DMS153 (cell line): ENCODE measurements around the gene CSNK1G1.
"Not testable (repeated sequence)": the region's sequence is repeated elsewhere in the genome, so short reads cannot be mapped to it uniquely, and the experiment has no call there.

Experiments used
- DNase-seq: peaks from one replicate; lab custom pipeline; 2025; lab: John Stamatoyannopoulos, UW

The CSNK1G1 gene

GRCh38 chr15:64355944-64356709 lies at the start of gene CSNK1G1:
Gene CSNK1G1 (minus strand): TSS chr15:64356173. CDS start chr15:64300499, 55,674 bp downstream.
- peak; percentile 83 for DNase-seq

DNA sequence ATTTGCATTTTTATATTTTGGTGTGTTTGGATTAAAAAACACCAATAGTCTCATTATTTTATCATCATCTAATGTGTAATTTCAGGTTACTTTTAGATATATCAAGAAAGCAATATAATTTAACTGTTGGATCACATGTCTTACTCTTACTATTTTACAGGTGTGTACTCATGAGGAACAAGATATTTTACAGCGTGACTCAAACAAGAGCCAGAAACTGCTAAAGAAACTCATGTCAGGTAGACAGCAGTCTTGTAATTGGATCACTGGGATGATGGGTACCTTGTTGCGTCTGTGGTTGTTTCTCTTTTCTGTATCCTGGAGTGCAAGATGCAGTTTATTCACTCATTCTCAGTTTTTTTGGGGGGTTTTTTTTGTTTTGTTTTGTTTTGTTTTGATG lies 44.6 kb upstream of the CSNK1G1 start:
- no peak for DNase-seq

DNA sequence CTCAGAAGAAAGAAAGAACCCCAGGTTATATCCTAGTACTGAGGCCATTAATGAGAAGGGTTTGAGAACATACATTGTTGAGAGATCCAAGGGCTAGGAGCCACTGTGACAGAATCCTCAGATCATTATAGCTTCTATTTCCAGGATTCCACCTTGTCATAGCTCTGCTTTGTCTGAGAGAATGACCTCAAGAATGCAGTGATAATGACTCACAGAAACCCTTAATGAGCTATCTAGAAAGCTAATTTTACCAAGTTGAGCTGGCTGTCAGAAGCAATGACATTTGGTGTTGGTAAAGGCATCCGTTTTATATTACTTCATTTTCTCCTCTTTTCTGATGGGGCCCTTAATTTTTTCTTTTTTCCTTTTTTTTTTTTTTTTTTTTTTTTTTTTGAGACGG lies 42.6 kb upstream of the CSNK1G1 start:
- DNase-seq: no peak

GRCh38 chr15:64396789-64397188 lies 40.8 kb upstream of the CSNK1G1 start:
- DNase-seq: no peak

GRCh38 chr15:64392471-64392870 lies 36.5 kb upstream of the CSNK1G1 start:
- not testable (repeated sequence) for DNase-seq

GRCh38 chr15:64389036-64389435 lies 33.1 kb upstream of the CSNK1G1 start:
- no peak for DNase-seq

DNA sequence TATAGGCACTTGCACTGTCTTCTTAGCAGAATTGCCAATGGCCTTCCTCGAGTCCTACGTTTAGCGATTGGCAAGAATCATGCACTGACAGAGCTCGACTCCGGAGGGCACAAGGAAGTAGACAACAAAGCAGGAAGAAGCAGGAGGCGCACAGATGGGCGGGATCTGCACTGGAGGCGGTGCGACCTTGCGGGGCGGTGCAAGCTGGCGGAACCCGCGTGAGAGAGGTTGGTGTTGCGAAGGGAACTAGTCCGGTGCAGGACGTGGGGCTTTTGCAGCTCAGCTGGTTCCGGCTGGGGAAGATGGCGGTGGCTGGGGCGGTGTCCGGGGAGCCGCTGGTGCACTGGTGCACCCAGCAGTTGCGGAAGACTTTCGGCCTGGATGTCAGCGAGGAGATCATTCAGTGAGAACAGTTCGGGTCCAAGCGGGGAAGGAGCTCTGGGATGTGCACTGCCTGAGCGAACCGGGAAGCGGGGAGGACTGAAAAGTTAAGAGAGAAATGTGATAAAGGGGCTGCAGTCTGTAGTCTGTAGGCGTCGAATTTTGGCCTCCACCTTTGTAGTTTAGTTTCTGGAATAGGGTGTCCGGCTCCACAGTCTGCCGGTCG lies 31.7 kb upstream of the CSNK1G1 start, which contains the start of gene TRIP4:
TRIP4 (plus strand) TSS at position 275 of the 607 bp plus-strand sequence; CDS start at position 303, 28 bp downstream.
- DNase-seq: peak; percentile 56

DNA sequence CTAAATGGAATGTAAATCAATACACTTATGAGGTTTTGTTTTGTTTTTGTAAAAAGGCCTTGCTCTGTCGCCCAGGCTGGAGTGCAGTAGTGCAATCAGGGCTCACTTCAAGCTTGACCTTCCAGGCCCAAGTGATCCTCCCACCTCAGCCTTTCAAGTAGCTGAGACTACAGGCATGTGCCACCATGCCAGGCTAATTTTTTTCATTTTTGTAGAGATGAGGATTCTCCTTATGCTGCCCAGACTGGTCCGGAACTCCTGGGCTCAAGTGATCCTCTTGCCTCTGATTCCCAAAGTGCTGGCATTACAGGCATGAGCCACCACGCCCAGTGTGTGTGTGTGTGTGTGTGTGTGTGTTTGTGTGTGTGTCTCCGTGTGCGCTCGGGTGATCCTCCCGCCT lies 30.3 kb upstream of the CSNK1G1 start:
- DNase-seq: no peak

DNA sequence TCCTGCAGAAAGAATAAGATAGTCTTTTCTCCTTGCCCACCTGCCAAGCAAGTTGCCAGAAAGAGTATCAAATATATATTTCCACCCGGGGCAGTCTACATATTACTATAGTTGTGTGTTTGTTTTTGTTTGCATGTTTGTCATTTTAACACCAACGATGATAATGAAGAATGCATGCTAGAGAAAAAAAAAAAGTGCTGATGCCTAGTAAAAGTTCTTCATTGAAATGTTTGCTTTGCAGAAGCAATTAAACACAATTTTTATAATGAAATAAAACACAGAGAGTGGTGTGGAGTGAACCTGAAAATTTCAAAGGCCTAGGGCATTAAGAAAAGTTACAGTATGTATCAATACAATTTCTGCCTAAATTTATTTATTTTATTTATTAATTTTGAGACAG lies 27.8 kb upstream of the CSNK1G1 start:
- DNase-seq: no peak

DNA sequence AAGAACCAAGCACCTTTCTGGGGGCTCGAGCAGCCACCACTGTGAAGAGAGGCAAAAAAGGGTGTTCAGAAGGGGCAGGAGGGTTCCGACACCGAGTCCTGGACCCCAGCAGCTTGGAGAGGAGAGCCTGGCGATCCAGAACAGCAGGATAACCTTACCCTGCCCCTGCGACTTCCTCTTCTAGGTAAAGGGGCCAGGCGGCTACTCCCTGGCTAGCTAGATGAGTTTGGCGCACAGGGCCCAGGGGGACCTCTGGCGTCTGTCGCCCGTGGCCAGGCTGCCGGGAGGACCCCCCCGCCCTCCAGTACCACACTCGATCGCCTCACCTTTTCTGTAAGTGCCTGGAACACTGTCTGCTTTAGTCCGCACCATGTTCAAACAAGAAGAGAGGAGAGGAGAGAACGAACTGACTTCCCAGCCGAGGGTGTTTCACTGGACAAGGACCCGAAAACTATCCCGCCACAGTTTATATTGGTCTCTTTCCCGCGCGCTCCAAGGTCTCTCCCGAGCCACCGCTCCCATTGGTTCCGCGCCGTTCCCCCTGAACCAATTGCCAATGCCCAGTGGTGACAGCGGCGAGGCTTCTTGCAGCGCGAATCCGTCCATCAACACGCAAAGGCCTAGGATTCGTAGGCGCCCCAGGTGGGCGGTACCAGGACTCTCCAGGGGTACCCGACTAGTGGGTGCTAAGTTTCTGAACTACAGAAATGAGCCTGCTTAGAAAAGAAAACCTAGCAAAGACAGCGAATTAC lies 25.2 kb upstream of the CSNK1G1 start, which contains the start of gene PCLAF:
PCLAF (minus strand) TSS at position 442 of the 752 bp plus-strand sequence; CDS start at position 372, 70 bp downstream.
- DNase-seq: peak; percentile 65

GRCh38 chr15:64380130-64380870 lies 24.3 kb upstream of the CSNK1G1 start:
- DNase-seq: not testable (repeated sequence)

DNA sequence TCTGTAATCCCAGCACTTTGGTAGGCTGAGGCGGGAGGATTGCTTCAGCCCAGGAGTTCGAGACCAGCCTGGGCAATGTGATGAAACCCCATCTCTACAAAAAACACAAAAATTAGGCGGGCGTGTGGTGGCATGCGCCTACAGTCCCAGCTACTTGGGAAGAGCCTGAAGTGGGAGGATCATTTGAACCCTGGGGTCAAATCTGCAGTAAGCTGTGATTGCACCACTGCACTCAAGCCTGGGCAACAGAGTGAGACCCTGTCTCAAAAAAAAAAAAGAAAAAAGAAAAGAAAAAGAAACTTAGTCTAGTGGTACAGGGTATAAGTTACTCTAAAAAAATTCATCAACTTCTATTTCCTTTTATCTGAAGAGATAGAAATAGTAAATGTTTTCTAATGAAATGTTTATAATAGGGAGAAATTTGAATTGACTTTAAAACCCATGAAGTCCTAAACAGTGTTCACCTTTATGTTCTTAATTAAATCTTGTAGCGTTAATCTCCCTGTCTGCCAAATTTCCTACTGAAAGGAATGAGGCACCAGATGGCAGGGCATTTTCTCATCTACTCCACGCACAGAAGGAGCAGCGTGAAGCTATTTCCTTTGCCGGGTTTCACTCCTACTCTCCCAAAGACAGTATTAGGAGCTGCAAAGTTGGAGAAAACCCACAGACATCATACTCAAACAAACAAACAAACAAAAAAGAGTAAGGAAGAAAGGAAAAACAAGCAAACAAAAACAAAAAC lies 23.4 kb upstream of the CSNK1G1 start:
- no peak for DNase-seq

- DNase-seq: no peak
Measured at GRCh38 chr15:64373360-64373759, 17.4 kb upstream of the CSNK1G1 start.

DNA sequence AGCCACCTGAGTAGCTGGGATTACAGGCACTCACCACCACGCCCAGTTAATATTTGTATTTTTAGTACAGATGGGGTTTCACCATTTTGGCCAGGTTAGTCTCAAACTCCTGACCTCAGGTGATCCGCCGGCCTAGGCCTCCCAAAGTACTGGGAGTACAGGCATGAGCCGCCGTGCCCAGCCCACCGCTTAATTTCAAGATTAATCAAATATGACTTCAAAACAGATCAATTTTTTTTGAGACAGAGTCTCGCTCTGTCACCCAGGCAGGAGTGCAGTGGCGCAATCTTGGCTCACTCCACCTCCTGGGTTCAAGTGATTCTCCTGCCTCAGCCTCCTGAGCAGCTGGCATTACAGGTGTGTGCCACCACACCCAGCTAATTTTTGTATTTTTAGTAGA lies 15.4 kb upstream of the CSNK1G1 start:
- DNase-seq: not testable (repeated sequence)

- DNase-seq: no peak
Measured at GRCh38 chr15:64369078-64369607, 13.2 kb upstream of the CSNK1G1 start.

GRCh38 chr15:64361259-64361658 lies 5.3 kb upstream of the CSNK1G1 start:
- DNase-seq: no peak

GRCh38 chr15:64356710-64357040 lies 702 bp upstream of the CSNK1G1 start:
- DNase-seq: no peak

- no peak for DNase-seq
Measured at GRCh38 chr15:64355348-64355943, 527 bp downstream of the CSNK1G1 start.

GRCh38 chr15:64354688-64355344 lies 1.2 kb downstream of the CSNK1G1 start:
- DNase-seq: no peak

DNA sequence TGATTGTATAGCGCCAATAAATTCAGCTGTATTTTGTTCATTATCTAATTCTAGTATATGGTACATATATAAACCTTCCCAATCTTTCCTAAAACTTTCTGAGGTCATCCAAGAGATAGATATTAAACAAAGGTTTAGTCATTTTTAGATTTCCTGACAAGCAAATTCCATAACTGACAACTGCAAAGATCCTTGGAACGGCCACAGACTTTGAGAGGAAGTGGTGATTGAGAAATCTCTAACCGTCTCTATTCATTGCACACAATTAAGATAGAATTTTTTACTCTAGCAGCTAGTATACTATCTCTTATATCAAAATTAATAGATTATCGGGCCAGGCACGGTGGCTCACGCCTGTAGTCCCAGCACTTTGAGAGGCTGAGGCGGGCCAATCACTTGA lies 4.7 kb downstream of the CSNK1G1 start:
- no peak for DNase-seq
